Neuron (in vitro differentiated cells): Measurements from ENCODE around the gene WDR5B.
"Not testable (repeated sequence)": the region's sequence is repeated elsewhere in the genome, so short reads cannot be mapped to it uniquely, and the experiment has no call there.

Experiments used
- H2AFZ ChIP-seq: one replicate; pipeline ENCODE4 v1.6.1; 2013; ENCODE audit warnings: low read depth, mild to moderate bottlenecking, inconsistent platforms, low read length, moderate library complexity
- H3K27me3 ChIP-seq: one replicate; pipeline ENCODE4 v1.6.1; 2013; ENCODE audit warnings: low read length; ENCODE audit not compliant: insufficient read depth
- H3K36me3 ChIP-seq: one replicate; pipeline ENCODE4 v1.6.1; 2013; ENCODE audit warnings: low read length; ENCODE audit not compliant: insufficient read depth
- H3K4me1 ChIP-seq: one replicate; pipeline ENCODE4 v1.6.1; 2013; ENCODE audit warnings: low read length; ENCODE audit not compliant: insufficient read depth
- H3K4me3 ChIP-seq: 2 replicates; pipeline ENCODE4 v1.5.1; 2013; ENCODE audit warnings: mild to moderate bottlenecking, low read length, moderate library complexity
- H3K9me3 ChIP-seq: one replicate; pipeline ENCODE4 v1.6.1; 2013; ENCODE audit warnings: low read length

The WDR5B gene

DNA sequence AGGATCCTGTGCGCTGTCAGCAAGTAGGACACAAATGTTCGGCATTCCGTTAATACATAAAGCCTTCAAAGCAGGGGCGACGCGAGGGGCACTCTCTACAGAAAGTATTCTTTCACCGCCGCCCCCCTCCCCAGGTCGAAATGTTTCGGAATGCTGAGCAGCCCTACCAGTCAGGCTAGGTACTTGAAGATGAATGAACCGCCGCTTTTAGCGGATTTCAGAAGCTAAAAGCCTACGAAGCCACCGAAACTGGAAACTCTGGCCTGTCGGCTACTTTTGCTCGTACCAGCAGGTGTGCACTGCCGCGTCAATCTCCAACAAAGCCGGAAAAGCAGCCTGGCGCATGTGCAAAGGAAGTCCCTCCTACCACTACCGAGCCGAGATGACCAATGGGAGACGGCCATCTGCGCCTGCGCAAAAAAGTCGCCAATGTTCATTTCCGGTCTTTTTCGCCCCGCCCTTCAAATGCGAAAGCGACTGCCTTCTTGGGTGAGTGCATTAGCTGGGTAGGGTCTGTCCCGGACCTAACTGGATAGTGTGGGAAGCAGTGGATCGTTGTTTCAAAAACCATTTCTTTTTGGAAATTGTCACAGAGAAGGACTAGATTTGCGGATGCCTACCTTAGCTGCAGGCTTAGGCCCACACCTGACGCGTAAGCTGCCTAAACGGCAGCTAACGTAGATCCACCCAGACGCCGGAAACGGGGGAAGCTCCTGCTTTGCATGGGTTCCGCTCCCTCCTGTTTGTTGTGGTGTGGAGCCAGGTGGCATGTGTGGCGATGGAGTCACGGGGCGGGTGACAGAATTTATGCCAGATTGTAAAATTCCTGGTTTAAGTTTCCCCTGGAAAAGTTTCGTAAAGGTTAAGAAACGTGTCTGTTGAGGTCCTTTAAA, at the start of gene WDR5B:
TSS of gene WDR5B (minus strand) at position 301 of the 893 bp plus-strand sequence. CDS start 534 bp downstream, outside the sequence.
- Histone ChIP-seq H3K27me3 (no peaks in the 10 kb centered on the region), H3K4me1 (peaks cover 18% of the 10 kb centered on the region), H3K9me3 (no peaks in the 10 kb centered on the region), H3K36me3 (peaks cover 10% of the 10 kb centered on the region), H3K4me3 (peak within 1 kb of the TSS; percentile 70), H2AFZ (peak within 1 kb of the TSS; percentile 39)

DNA sequence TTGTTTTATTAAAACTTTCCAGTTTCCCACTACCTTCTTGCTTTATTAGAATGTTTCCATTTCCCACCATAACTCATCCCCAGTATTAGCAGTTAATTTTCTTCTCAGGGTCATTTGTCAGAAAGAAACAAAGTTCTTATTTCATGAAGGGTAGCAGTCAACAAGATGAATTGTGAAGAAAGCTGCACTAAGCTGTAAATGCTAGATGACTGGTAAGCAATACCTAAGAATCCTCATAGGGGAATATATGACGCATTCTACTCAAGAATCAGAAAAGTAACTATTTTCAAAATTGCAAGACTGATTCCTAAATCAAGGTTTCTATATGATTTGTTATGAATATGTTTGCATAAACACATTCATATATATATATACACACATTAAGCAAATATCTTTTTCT, 48.8 kb upstream of the WDR5B start:
- Histone ChIP-seq H3K36me3 (peaks cover 49% of the 10 kb centered on the region), H3K27me3 (no peaks in the 10 kb centered on the region), H2AFZ (no peak overlapping the region), H3K9me3 (no peaks in the 10 kb centered on the region), H3K4me3 (no peak overlapping the region), H3K4me1 (peaks cover 12% of the 10 kb centered on the region)

GRCh38 chr3:122462406-122462805, 46.5 kb upstream of the WDR5B start:
- Histone ChIP-seq H3K4me3 (no peak overlapping the region), H3K27me3 (no peaks in the 10 kb centered on the region), H3K9me3 (no peaks in the 10 kb centered on the region), H2AFZ (no peak overlapping the region), H3K36me3 (peaks cover 70% of the 10 kb centered on the region), H3K4me1 (no peaks in the 10 kb centered on the region)

DNA sequence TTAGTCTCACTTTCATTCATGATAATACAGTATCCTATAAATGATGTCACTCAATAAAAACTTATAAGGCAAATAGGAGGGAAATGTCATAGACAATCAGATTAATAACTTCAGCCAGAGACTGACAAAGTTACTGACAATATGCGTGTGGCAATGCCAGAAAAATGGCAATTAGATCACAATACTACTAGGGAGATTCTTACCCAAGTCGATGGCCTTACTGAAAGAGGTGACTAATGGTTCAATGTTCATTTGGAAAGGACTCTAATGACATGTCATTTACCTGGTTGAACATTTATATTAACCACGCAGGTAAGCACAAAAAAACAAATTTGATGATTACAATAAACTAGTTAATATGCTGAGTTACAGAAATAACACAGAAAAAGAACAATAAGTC, 45.9 kb upstream of the WDR5B start:
- H2AFZ ChIP-seq: no peak overlapping the region
- H3K4me1 ChIP-seq: no peaks in the 10 kb centered on the region
- no peaks in the 10 kb centered on the region for H3K9me3 ChIP-seq
- H3K4me3 ChIP-seq: no peak overlapping the region
- no peaks in the 10 kb centered on the region for H3K27me3 ChIP-seq
- H3K36me3 ChIP-seq: peaks cover 71% of the 10 kb centered on the region

DNA sequence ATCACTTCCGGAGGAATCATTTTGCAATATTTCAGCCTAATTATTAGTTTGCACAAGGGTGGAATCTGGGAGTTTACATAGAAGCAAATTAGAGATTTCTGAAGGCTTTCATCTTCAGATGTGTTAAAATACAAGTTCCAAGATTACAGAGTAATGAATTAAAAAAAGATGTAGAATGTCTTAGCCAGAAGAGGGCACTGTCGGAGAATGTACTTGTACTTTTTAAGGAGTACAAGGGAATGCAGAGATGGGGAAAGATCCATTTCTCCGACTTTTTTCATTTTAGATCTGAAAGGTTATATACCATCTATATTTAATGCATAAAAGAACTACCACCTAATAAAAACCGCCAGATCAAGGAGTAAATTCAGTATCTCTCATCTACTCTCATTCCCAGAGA, 43.1 kb upstream of the WDR5B start:
- H3K4me1 ChIP-seq: no peaks in the 10 kb centered on the region
- no peaks in the 10 kb centered on the region for H3K27me3 ChIP-seq
- no peaks in the 10 kb centered on the region for H3K9me3 ChIP-seq
- peaks cover 66% of the 10 kb centered on the region for H3K36me3 ChIP-seq
- H2AFZ ChIP-seq: no peak overlapping the region
- no peak overlapping the region for H3K4me3 ChIP-seq

DNA sequence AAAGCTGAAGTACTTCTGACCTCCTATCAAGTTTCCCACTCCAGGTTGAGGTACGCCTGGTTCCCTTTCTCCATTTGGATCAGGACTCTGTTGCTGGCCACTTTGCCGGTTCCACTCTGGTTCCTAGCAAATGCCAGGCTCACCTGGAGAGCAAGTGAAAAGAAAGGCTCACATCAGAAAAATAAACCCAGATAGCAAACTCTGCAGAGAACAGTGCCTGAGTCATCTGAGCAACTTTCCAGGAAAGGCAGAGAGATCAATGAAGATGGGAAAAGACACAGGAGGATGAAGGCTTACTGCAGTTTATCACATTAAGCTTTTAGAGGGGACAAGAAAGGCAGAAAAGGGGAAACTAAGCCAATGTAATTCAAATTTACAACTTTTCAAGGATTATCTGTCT, 41.8 kb upstream of the WDR5B start:
- Histone ChIP-seq H3K36me3 (peaks cover 70% of the 10 kb centered on the region), H3K4me3 (no peak overlapping the region), H3K4me1 (no peaks in the 10 kb centered on the region), H2AFZ (no peak overlapping the region), H3K9me3 (no peaks in the 10 kb centered on the region), H3K27me3 (no peaks in the 10 kb centered on the region)

DNA sequence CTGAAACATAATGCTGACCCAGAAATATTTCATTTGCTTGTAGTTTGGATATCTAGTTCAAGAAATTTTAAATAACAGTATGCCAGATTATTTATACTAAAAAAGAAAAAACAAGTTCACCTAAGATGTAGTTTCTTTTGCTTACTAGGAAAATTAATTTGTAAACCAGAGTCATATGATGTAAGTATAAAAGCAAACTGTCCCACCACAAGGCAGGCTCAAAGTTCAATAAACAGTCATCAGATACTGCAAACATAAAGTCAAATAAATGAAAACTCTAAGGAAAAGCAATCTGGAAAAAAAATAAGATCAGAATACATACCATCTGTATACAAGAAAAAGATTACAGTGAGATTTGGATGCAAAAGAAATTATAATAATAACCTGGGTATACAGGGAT, 40.2 kb upstream of the WDR5B start:
- Histone ChIP-seq H3K36me3 (peaks cover 72% of the 10 kb centered on the region), H3K4me1 (no peaks in the 10 kb centered on the region), H3K9me3 (no peaks in the 10 kb centered on the region), H3K4me3 (no peak overlapping the region), H2AFZ (no peak overlapping the region), H3K27me3 (no peaks in the 10 kb centered on the region)

DNA sequence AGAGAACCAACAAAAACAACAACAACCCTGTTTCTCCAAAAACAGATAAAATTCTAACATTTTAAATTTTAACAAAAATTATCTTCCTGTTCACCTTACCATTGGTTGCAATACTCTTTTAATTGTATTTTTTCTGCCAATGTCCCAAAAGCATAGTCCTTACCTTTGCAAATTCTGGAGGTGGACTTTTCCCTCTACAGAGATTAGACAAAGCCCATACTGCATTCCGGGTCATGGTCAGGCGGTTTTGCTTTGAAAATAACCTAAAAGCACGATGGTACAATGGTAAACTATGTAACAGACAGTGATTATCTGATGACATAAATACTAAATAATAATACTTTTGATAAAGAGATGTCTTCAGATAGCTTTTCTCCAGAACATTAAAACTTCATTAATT, 35.5 kb upstream of the WDR5B start:
- no peaks in the 10 kb centered on the region for H3K27me3 ChIP-seq
- H2AFZ ChIP-seq: no peak overlapping the region
- no peaks in the 10 kb centered on the region for H3K4me1 ChIP-seq
- H3K36me3 ChIP-seq: peaks cover 58% of the 10 kb centered on the region
- H3K4me3 ChIP-seq: no peak overlapping the region
- H3K9me3 ChIP-seq: peaks cover 6% of the 10 kb centered on the region

GRCh38 chr3:122448218-122448617, 32.4 kb upstream of the WDR5B start:
- H3K27me3 ChIP-seq, H3K4me1 ChIP-seq, H3K9me3 ChIP-seq, H3K4me3 ChIP-seq, H2AFZ ChIP-seq: not testable (repeated sequence)
- H3K36me3 ChIP-seq: peaks cover 55% of the 10 kb centered on the region

- not testable (repeated sequence) for H2AFZ ChIP-seq, H3K4me1 ChIP-seq, H3K27me3 ChIP-seq, H3K4me3 ChIP-seq, H3K9me3 ChIP-seq
- peaks cover 48% of the 10 kb centered on the region for H3K36me3 ChIP-seq
These were observed 28.6 kb upstream of the WDR5B start for GRCh38 chr3:122444491-122444887.

- H3K36me3 ChIP-seq: peaks cover 48% of the 10 kb centered on the region
- H3K27me3 ChIP-seq, H3K4me3 ChIP-seq, H2AFZ ChIP-seq, H3K4me1 ChIP-seq, H3K9me3 ChIP-seq: not testable (repeated sequence)
These were observed 28.1 kb upstream of the WDR5B start for GRCh38 chr3:122443762-122444490.

GRCh38 chr3:122443090-122443489, 27.2 kb upstream of the WDR5B start:
- Histone ChIP-seq H3K4me1 (no peaks in the 10 kb centered on the region), H3K4me3 (no peak overlapping the region), H3K9me3 (no peaks in the 10 kb centered on the region), H3K27me3 (no peaks in the 10 kb centered on the region), H2AFZ (no peak overlapping the region), H3K36me3 (peaks cover 48% of the 10 kb centered on the region)

- Histone ChIP-seq H3K36me3 (peaks cover 76% of the 10 kb centered on the region), H3K4me1 (no peaks in the 10 kb centered on the region), H3K4me3 (no peak overlapping the region), H3K9me3 (no peaks in the 10 kb centered on the region), H2AFZ (no peak overlapping the region), H3K27me3 (no peaks in the 10 kb centered on the region)
These were observed 20.1 kb upstream of the WDR5B start for GRCh38 chr3:122435950-122436349.
